Adrenal gland (tissue), 5 donors: Measurements from ENCODE around the gene GPR146.

Source experiments
- CTCF ChIP-seq, 6 experiments: fragments of 450-650 bp in 4 of 6; fragments of 200-600 bp in 2 of 6; sonication (generic) in 1 of 6; IDR thresholded peaks; 1 replicate in 5 of 6; 2 replicates in 1 of 6; pipeline versions ENCODE4 v1.5.1 to v1.8.0; 2016 to 2021; ENCODE audit warnings: antibody characterized with exemption in 6 of 6, mild to moderate bottlenecking in 2 of 6, moderate library complexity in 1 of 6
- POLR2A ChIP-seq, 2 donors: fragments of 450-650 bp; IDR thresholded peaks; one replicate each; pipeline ENCODE4 v1.6.1; 2017; ENCODE audit warnings: antibody characterized with exemption in 2 of 2, mild to moderate bottlenecking in 2 of 2, moderate library complexity in 1 of 2
- donor health status: DM: no; HTN: no; CAD: no.

- TF ChIP-seq CTCF (IDR thresholded peaks at IDR 0.05) (no peak), POLR2A (IDR thresholded peaks at IDR 0.05) (no peak)
These were observed 14.5 kb downstream of the GPR146 start for GRCh38 chr7:1058821-1059199.
